ENCODE results near the gene MPPED2.

The MPPED2 gene

GRCh38 chr11:30585892-30586250 is 282 bp downstream of the MPPED2 start:
- no peaks in the 10 kb centered on the region for H3K9me3 ChIP-seq
- H3K4me3 ChIP-seq: peak overlapping the region; percentile 62
- no peaks in the 10 kb centered on the region for H3K27me3 ChIP-seq (ENCODE audit: low read depth)
- peak; percentile 17 to 67 for DNase-seq (ENCODE audit: low spot score in 2 of 2)
- H3K4me1 ChIP-seq: peaks cover 35% of the 10 kb centered on the region
- in situ Hi-C loops (cut with MboI; ENCODE audit: low sequenced_read_pairs): loop anchor here (10.0 kb wide), 1 partner anchor 269 kb away; no protein-coding TSS in a partner anchor
- H3K36me3 ChIP-seq (replicated peaks): no peaks in the 10 kb centered on the region

GRCh38 chr11:30585125-30585891 is 845 bp downstream of the MPPED2 start:
- Histone ChIP-seq H3K36me3 (replicated peaks) (no peaks in the 10 kb centered on the region), H3K4me1 (peaks cover 35% of the 10 kb centered on the region), H3K9me3 (no peaks in the 10 kb centered on the region), H3K4me3 (peak overlapping the region; percentile 62), H3K27me3 (ENCODE audit: low read depth) (no peaks in the 10 kb centered on the region)
- peak; percentile 33 to 66 for DNase-seq (ENCODE audit: low spot score in 2 of 2)
- in situ Hi-C loops (cut with MboI; ENCODE audit: low sequenced_read_pairs): loop anchor here (10.0 kb wide), 1 partner anchor 269 kb away; no protein-coding TSS in a partner anchor

GRCh38 chr11:30583476-30584280 is 2.5 kb downstream of the MPPED2 start:
- H3K4me3 ChIP-seq: peak overlapping the region; percentile 62
- H3K4me1 ChIP-seq: peaks cover 35% of the 10 kb centered on the region
- in situ Hi-C loops (cut with MboI; ENCODE audit: low sequenced_read_pairs): loop anchor here (10.0 kb wide), 1 partner anchor 271 kb away; no protein-coding TSS in a partner anchor
- DNase-seq (ENCODE audit: low spot score in 2 of 2): peak; percentile 54 to 67
- no peaks in the 10 kb centered on the region for H3K27me3 ChIP-seq (ENCODE audit: low read depth)
- H3K9me3 ChIP-seq: no peaks in the 10 kb centered on the region
- 0 out of 2 replicates have a peak, but pooled peaks cover 11% of the 10 kb centered on the region for H3K36me3 ChIP-seq (replicated peaks)

- peaks cover 19% of the 10 kb centered on the region; the same call in 1 of the 2 replicates for H3K36me3 ChIP-seq (replicated peaks)
- H3K4me1 ChIP-seq: peaks cover 34% of the 10 kb centered on the region
- no peak for DNase-seq (ENCODE audit: low spot score in 2 of 2)
- no peaks in the 10 kb centered on the region for H3K9me3 ChIP-seq
- in situ Hi-C loops (cut with MboI; ENCODE audit: low sequenced_read_pairs): loop anchor here (10.0 kb wide), 1 partner anchor 272 kb away; no protein-coding TSS in a partner anchor
- H3K27me3 ChIP-seq (ENCODE audit: low read depth): no peaks in the 10 kb centered on the region
- no peak overlapping the region for H3K4me3 ChIP-seq
Measured at GRCh38 chr11:30582726-30583125, 3.4 kb downstream of the MPPED2 start.

DNA sequence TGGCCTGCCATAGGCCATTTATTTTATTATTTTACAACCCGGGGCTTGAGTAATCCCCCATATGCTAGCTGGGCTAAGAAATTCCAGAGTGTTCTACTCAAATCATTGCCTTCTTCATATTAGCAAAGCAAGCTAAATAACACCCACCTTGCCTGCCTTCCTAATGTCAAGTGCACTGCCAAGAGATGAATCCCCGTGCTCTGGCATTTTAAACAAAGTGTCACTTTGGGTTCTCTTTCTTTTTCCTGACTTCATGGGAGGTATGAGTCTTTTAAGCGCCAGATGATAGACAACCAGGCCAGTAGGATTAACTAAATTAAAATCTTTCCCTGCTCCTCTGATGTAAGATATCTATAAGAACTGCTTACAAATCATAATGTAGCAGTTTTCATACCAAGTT is 4.5 kb downstream of the MPPED2 start:
- Histone ChIP-seq H3K36me3 (replicated peaks) (peaks cover 25% of the 10 kb centered on the region), H3K27me3 (ENCODE audit: low read depth) (no peaks in the 10 kb centered on the region), H3K4me1 (peaks cover 24% of the 10 kb centered on the region), H3K4me3 (no peak overlapping the region), H3K9me3 (no peaks in the 10 kb centered on the region)
- no peak for DNase-seq (ENCODE audit: low spot score in 2 of 2)
- in situ Hi-C loops (cut with MboI; ENCODE audit: low sequenced_read_pairs): loop anchor here (10.0 kb wide), 1 partner anchor 273 kb away; no protein-coding TSS in a partner anchor

- H3K4me3 ChIP-seq: no peak overlapping the region
- H3K27me3 ChIP-seq (ENCODE audit: low read depth): no peaks in the 10 kb centered on the region
- in situ Hi-C loops (cut with MboI; ENCODE audit: low sequenced_read_pairs): loop anchor here (10.0 kb wide), 1 partner anchor 274 kb away; no protein-coding TSS in a partner anchor
- no peak for DNase-seq (ENCODE audit: low spot score in 2 of 2)
- H3K4me1 ChIP-seq: peaks cover 23% of the 10 kb centered on the region
- no peaks in the 10 kb centered on the region for H3K9me3 ChIP-seq
- H3K36me3 ChIP-seq (replicated peaks): peaks cover 29% of the 10 kb centered on the region
Measured at GRCh38 chr11:30580573-30580972, 5.6 kb downstream of the MPPED2 start.

GRCh38 chr11:30579415-30580175 is 6.6 kb downstream of the MPPED2 start:
- Histone ChIP-seq H3K9me3 (no peaks in the 10 kb centered on the region), H3K36me3 (replicated peaks) (peaks cover 29% of the 10 kb centered on the region), H3K4me1 (peaks cover 23% of the 10 kb centered on the region), H3K4me3 (no peak overlapping the region), H3K27me3 (ENCODE audit: low read depth) (no peaks in the 10 kb centered on the region)
- in situ Hi-C loops (cut with MboI; ENCODE audit: low sequenced_read_pairs): loop anchor here (10.0 kb wide), 1 partner anchor 275 kb away; no protein-coding TSS in a partner anchor
- DNase-seq (ENCODE audit: low spot score in 2 of 2): no peak

GRCh38 chr11:30578406-30578805 is 7.7 kb downstream of the MPPED2 start:
- Histone ChIP-seq H3K36me3 (replicated peaks) (peaks cover 29% of the 10 kb centered on the region), H3K4me1 (peaks cover 17% of the 10 kb centered on the region), H3K9me3 (no peaks in the 10 kb centered on the region), H3K27me3 (ENCODE audit: low read depth) (no peaks in the 10 kb centered on the region), H3K4me3 (no peak overlapping the region)
- in situ Hi-C loops (cut with MboI; ENCODE audit: low sequenced_read_pairs): no loop called here
- no peak for DNase-seq (ENCODE audit: low spot score in 2 of 2)

- no peak for DNase-seq (ENCODE audit: low spot score in 2 of 2)
- Histone ChIP-seq H3K27me3 (ENCODE audit: low read depth) (no peaks in the 10 kb centered on the region), H3K9me3 (no peaks in the 10 kb centered on the region), H3K4me3 (no peak overlapping the region), H3K4me1 (peaks cover 4% of the 10 kb centered on the region; the same call in 1 of the 2 replicates), H3K36me3 (replicated peaks) (peaks cover 17% of the 10 kb centered on the region)
- in situ Hi-C loops (cut with MboI; ENCODE audit: low sequenced_read_pairs): no loop called here
Measured at GRCh38 chr11:30573951-30574350, 12.2 kb downstream of the MPPED2 start.

DNA sequence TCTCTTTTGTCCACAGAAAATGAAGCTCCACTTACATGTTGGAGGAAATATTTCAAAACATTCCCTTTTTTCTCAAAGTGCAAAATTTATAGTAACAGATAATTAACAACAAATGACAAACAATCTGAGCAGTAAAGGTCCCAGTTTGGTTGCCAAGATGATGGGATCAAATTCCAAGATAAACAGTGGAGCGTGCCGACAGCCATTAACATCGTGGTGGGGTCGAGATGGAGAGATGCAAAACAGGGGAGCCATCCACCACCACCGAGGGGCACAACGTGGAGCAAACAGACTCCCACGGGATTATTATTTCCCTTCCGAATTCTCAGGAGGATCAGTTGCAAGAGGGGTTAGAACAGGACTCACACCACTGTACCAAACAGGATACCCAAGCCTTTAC is 17.2 kb downstream of the MPPED2 start:
- H3K36me3 ChIP-seq (replicated peaks): peaks cover 5% of the 10 kb centered on the region; the same call in 1 of the 2 replicates
- no peak overlapping the region for H3K4me3 ChIP-seq
- in situ Hi-C loops (cut with MboI; ENCODE audit: low sequenced_read_pairs): no loop called here
- H3K4me1 ChIP-seq: peaks cover 33% of the 10 kb centered on the region
- H3K27me3 ChIP-seq (ENCODE audit: low read depth): no peaks in the 10 kb centered on the region
- no peak for DNase-seq (ENCODE audit: low spot score in 2 of 2)
- H3K9me3 ChIP-seq: no peaks in the 10 kb centered on the region

GRCh38 chr11:30567644-30568043 is 18.5 kb downstream of the MPPED2 start:
- in situ Hi-C loops (cut with MboI; ENCODE audit: low sequenced_read_pairs): no loop called here
- Histone ChIP-seq H3K36me3 (replicated peaks) (peaks cover 5% of the 10 kb centered on the region; the same call in 1 of the 2 replicates), H3K27me3 (ENCODE audit: low read depth) (no peaks in the 10 kb centered on the region), H3K4me3 (no peak overlapping the region), H3K9me3 (no peaks in the 10 kb centered on the region), H3K4me1 (peaks cover 33% of the 10 kb centered on the region)
- no peak for DNase-seq (ENCODE audit: low spot score in 2 of 2)

DNA sequence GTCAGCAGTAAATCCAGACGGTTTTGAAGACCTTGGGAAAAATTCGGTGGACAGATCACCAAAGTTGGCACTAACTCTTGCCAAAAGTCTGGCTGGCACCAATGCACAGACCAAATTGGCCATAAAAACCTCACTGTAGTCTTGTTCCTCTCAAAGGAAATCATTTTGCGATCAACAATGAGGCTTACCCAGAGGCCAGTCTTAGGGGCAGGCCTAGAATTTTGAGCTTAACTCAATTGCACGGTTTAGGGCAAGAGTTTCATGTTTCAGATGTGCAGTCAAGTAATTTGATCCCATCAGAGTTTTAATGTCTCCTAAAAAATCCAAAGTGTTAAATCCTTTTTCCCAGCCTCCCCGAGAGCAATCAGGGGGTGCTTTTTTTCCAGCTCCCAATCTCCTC is 19.0 kb downstream of the MPPED2 start:
- H3K4me1 ChIP-seq: peaks cover 33% of the 10 kb centered on the region
- peak; percentile 30 to 58 for DNase-seq (ENCODE audit: low spot score in 2 of 2)
- no peak overlapping the region for H3K4me3 ChIP-seq
- in situ Hi-C loops (cut with MboI; ENCODE audit: low sequenced_read_pairs): no loop called here
- no peaks in the 10 kb centered on the region for H3K27me3 ChIP-seq (ENCODE audit: low read depth)
- H3K36me3 ChIP-seq (replicated peaks): peaks cover 5% of the 10 kb centered on the region; the same call in 1 of the 2 replicates
- no peaks in the 10 kb centered on the region for H3K9me3 ChIP-seq

DNA sequence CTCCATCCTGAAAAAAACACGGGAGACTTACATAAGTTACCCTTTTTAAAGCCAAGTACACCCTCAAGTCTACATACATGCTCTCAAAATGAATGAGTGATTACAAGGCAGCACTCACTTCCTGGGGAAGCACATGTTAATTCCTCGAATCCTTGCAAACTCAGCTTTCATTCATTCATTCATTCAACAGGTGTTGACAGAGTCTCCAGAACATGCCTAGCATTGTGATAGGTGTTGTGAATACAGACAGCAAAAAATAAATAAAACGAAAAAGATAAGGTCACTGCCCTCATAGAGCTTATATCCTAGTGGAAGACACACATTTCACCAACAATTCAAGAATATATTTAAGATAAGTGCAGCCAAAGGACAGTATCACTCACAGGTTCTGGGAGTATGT is 19.7 kb downstream of the MPPED2 start:
- Histone ChIP-seq H3K4me1 (peaks cover 36% of the 10 kb centered on the region), H3K9me3 (no peaks in the 10 kb centered on the region), H3K4me3 (no peak overlapping the region), H3K36me3 (replicated peaks) (peaks cover 5% of the 10 kb centered on the region; the same call in 1 of the 2 replicates), H3K27me3 (ENCODE audit: low read depth) (no peaks in the 10 kb centered on the region)
- no peak for DNase-seq (ENCODE audit: low spot score in 2 of 2)
- in situ Hi-C loops (cut with MboI; ENCODE audit: low sequenced_read_pairs): no loop called here
